CD4-positive, alpha-beta T cell treated with Interleukin-15 for 1 hour (primary cell): Measurements from ENCODE around the gene BDH1.
"Not testable (repeated sequence)": the region's sequence is repeated elsewhere in the genome, so short reads cannot be mapped to it uniquely, and the experiment has no call there.

ENCODE experiments used
- DNase-seq: peaks from one replicate; pipeline ENCODE4 v3.0.0-alpha.2; 2020

BDH1 gene, protein sequence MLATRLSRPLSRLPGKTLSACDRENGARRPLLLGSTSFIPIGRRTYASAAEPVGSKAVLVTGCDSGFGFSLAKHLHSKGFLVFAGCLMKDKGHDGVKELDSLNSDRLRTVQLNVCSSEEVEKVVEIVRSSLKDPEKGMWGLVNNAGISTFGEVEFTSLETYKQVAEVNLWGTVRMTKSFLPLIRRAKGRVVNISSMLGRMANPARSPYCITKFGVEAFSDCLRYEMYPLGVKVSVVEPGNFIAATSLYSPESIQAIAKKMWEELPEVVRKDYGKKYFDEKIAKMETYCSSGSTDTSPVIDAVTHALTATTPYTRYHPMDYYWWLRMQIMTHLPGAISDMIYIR

DNA sequence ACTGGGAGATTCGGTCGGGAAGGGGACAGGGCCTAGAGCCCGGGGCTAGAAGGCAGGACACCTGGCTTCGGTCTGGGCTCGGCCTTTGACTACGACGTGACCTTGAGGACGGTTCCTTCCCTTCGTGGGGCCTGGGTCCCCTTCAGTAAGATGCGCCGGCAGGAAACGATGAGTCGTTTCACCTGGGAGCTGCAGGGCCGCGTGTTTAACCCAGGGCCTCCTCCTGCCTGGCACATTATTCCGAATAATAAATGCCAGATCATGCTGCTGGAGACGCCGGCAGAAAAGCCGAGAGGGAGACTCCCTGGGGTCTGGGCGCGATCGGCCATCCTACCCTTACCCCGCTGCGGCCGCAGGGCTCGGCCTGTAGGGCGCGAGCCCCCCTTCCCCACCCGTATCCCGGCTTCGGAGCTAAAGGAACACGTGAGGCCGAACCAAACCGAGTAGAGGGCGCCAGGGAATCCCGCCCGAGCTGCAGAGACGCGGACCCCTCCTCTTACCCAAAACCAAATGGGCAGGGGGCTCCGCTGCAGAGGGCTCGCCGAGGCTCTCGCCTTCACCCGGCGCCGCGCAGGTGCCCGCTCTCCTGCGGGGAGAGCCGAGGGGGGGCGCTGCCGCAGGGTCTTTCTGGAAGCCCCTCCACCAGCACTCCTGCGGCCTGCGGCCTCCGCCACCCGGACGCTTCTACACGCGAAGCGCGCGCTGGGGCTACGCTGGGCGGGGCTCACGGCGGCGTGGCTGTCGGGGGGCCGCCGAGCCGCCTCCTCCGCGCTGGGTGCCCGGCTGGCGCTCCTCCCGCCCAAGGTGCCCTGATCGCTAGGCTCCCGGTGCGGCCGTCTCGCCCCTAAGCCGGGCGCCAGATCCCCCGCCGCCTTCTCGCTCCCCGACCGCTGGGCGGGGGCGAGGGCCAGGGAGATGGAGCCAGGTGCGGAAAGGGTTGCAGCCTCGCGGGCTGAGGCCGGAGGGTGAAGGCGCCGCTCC is at the start of gene BDH1:
TSS of gene BDH1 (minus strand) at position 688 of the 981 bp plus-strand sequence. CDS start 9,525 bp downstream, outside the sequence.
- DNase-seq = peak; percentile 25

DNA sequence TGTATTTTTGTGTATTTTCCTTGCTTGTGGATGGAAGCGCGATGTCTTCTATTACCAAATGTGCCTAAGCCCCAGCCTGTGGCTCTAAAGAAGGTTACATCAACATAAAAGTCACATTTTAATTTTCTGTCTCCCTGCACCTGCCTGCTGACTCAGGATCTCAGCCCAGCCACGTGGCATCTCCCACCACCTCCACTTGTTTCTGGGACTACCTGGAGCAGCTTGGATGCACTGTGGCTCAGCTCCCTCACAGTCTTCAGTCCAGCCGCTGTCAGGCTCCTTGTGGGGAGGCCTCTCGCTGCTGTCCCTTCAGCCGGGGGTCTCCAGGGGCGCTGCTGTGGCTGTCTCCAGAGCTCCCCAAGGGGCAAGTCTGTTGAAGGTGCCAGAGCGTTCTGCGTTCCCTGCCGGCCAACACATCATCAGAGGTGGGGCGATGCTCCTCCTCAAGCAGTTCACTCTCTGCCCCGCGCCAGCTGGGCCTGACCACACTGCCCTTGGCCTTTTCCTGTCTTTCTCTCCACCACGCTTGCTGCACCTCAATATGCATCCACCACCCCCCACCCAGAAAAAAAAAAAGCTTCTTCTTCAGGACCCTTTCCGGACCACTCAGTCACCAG is 47.7 kb upstream of the BDH1 start:
- DNase-seq = no peak

DNA sequence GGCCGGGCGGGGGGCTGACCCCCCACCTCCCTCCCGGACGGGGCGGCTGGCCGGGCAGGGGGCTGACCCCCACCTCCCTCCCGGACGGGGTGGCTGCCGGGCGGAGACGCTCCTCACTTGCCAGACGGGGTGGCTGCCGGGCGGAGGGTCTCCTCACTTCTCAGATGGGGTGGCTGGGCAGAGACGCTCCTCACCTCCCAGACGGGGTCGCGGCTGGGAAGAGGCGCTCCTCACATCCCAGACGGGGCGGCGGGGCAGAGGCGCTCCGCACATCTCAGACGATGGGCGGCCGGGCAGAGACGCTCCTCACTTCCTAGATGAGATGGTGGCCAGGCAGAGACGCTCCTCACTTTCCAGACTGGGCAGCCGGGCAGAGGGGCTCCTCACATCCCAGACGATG is 46.6 kb upstream of the BDH1 start:
- not testable (repeated sequence) for DNase-seq

DNA sequence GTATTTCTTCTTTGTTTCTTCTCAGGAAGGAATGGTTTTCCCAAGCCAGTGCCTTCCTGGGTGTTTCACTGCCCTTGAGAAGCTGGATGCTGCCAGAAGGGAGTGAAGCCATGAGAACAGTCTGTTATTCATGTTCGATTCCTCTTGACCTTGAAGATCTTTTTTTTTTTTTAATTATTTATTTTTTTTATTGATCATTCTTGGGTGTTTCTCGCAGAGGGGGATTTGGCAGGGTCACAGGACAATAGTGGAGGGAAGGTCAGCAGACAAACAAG is 45.7 kb upstream of the BDH1 start:
- DNase-seq = not testable (repeated sequence)

DNA sequence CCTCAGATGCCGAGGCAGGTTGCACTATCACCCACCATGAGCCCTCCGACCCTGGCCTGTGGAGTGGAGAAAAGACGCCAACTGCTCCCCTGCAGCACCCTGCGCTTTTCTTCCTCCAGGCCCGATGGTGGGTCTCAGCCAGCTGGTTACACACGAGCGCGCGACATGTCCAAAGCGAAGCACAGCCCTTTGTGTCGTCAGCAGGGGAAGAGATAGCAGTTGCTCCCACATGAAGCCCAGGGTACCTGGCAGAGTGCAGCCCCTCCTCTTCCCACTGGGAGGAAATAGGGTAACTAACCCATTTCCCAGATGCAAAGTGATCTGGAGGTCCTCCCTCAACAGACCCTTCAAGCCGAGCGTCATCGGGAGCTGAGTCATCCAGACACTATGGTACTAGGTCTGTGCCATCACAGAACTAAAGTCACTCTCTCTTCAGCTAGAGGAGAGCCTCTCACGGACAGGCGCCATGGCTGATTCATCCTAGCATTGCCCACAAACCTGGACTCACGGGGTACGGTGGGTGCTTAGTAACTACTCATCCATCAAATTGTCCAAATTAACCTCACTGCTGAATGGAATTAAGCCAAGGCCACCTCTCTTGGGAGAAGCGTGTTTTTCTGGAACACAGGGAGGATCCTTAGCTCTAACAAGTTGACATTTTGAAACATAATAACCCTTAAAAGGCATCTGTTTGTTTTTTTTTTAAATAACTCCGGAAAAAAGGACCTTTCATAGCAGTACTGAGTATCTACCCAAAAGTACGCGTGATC is 45.2 kb upstream of the BDH1 start:
- DNase-seq = no peak

DNA sequence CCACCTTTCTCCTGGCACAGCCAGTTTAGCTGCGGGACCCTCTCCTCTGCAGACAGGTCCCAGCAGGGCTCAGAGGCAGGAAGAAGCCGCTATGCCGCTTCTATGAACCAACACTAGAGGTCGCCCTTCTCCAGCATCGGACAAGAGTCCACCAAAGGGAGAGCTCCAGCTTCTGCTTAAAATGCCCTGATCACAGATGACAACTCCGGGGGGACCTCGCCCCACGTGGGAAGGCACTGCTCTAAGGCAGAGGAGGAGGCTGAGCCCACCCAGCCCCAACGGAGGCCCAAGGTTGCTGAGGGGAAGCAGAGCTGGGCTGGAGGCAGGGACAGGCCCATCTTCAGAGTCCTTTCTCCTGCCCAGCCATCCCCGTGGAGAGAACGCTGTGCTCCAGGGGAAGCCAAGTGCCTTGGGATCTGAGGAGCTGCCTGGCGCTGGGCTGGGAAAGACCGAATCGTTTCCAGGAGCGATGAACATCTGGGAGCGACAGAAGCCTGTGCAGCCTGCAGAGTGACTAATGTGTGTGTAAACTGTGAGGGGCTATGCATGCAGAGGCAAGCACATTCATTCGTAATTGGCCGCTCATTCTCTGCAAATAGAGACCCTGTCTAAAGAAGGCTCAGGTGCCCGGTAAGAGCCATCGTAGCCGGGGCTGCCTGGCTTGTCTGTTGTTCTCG is 43.5 kb upstream of the BDH1 start:
- DNase-seq = peak; percentile 80

DNA sequence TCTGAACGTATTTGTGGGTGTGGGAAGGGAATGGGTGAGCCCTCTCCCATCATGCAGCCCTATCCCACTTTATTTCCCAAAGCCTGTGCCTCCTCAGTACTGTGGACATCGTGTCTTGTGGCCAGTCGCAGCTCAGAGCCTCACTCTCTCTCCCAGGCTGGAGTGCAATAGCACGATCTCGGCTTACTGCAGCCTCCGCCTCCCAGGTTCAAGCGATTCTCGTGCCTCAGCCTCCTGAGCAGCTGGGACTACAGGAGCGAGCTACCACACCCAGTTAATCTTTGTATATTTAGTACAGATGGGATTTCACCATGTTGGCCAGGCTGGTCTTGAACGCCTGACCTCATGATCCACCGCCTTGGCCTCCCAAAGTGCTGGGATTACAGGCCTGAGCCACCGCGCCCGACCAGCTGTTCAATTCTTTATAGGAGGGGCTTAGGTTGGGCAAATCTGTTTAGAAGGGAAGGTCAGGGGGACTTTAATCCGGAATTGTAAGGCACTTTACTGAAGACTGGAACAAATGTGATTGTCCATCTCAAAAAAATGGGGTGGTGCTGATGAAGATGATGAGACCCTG is 42.7 kb upstream of the BDH1 start:
- DNase-seq = no peak

DNA sequence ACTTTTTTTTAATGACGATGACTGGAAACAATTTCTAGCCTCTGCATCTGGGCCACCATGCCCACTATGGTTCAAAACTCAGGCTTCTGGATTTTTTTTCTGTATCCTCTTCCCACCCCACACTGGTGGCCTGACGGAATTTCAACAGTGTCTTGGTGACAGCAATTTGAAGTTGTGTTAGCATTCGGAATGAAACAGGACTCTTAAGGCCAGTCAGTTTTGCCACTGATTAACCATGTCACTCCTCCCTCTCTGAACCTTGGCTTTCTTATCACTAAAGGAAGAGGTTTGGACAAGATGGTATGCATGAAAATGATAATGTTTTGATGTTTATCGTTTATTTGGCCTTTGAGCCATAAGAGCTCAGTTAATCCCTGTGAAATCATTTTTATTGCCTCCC is 41.6 kb upstream of the BDH1 start:
- DNase-seq = no peak

DNA sequence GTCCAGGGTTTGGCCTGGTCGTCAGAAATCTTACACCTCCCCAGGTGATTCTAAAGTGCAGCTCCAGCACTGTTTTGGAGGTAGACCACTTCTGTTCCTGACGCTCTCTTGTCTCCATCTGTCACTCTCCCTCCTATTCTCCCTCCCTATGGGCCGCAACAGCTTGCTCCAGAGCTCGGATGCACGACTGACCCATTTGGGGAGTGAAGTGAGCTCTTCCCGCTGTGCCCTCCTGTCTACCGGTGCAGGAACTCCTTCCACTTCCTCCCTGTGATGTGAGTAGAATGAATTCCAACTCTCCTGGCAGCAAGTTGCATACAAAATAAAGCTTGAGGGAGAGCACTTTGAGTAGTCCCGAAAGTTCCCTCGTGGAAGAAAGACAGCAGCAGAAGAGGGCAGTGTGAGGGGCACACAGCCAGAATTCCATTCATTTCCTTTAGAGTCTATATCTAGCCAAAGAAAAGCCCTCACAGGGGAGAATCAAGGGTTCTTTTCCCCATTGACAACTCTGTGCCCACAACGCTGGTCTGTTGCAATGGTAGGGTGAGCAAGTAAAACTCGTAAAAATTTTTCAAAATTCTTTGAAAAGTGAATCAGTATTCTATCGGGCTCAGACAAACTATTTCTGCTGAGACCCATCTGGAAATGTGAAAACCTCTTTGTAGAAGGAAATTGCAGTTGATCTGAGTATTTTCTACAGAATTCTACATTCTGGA is 39.9 kb upstream of the BDH1 start:
- DNase-seq = no peak

DNA sequence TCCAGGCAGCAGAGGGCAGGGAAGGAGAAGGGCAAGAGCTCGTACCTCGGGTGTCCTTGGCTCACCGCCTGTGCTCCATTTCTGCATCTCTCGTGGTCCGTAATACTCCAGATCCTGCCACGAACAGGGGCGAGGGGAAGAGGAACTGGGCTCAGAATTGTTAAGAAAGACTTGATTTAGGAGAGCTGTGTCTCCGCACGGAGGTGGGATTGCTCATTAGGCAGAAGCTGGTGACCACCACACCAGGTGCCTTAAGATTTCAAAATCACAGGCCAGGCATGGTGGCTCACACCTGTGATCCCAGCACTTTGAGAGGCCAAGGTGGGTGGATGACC is 37.2 kb upstream of the BDH1 start:
- DNase-seq = no peak

DNA sequence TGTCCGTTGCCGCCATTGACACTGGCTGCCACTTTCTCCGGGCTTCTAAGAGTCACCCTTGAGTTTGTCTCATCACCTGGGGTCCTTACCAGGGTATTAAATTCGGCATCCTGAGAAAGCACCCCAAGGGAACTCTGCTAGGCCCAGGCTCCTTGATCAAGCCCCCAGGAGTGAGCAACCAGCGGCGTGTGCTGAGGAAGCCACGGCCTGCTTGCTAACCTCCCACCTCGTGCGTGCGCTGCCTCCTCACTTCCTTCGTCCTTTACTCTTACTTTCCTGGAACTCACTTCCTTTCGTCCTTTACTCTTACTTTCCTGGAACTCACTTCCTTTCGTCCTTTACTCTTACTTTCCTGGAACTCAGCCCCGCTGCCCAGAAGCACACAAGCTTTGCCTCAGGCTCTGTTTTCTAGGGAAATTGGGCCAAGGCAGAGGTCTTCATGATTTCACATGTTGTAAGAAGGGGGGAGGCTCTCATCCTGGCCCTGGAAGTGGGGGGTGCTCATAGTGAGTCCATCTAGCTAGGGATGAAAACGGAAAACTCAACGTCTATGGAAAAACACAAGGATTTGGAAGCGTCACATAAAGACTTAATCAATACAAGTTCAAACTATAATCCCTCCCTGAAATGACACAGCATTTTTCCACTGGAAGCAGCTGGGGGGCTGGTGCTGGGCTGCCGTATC is 36.7 kb upstream of the BDH1 start:
- no peak for DNase-seq

DNA sequence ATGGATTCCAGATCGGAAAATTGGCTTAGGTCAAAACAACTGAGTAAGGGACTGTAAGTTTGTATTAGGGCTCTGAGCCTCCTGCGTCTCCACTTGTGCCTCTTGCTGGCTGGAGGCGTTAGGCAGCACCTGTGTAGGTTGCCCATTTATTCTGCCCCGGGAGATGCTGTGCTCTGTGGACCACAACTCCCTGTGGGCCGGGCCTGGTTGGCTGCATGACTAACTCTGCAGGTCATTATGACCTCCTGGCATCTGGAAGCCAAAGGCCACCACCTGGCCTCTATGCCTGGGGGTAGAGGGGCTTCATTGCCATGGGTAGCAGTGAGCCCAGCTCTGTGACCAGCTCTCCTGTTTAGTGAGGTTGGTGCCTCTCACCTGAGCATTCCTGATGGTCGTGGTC is 36.0 kb upstream of the BDH1 start:
- no peak for DNase-seq

DNA sequence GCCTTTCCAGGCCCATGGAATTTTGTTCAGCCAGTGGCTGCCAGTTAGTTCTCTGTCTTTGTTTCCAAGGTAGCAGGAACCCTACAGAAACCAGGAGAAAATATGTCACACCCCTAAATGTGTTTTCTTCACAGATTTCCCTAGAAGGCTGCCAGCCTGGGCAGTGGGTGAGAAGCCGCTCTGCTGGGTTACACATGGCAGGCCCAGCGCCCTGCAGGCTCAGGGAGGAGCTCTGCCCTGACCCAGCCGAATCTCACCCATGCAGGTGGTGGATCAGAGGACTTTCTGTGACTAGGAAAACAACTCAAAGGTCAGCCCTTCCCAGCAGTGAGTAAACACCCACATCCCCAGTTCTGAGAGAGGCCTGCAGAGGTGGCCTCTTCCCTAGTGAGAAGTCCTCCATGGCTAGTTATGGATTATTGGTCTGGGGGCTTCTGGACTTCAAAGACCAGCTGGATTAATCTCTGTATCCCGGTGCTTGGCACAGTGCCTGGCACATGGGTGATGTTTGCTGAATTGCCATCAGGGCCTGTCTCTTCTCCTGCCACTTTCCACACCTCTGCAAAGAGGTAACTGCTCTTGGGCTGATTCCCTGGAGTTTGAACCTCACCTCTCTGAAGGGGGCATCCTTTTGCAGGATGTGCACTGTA is 34.7 kb upstream of the BDH1 start:
- no peak for DNase-seq

DNA sequence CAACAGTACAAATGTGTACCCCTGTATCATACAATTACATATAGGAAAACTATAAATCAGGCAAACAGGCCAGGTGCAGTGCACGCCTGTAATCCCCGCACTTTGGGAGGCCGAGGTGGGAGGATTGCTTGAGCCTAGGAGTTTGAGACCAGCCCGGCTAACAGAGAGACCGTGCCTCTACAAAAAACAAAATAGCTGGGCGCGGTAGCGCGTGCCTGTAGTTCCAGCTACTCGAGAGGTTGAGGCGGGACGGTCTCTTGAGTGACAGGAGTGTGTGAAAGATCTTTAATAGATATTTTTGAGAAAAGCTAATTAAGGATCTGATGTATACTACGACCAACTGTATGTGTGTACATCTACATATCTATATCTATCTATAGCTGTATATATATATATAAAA is 33.8 kb upstream of the BDH1 start:
- no peak for DNase-seq

DNA sequence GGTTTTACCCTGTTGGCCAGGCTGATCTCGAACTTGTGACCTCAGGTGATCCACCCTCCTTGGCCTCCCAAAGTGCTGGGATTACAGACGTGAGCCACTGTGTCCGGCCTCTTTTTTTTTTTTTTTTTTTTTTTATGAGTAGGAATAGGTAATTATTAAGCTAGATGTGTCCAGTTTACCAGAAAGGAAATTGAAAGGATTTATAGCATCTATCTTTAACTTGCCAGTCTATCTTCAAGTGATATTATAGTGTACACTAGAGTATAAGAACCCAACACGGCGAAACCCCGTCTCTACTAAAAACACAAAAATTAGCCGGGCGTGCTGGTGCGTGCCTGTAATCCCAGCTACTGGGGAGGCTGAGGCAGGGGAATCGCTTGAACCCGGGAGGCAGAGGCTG is 31.0 kb upstream of the BDH1 start:
- not testable (repeated sequence) for DNase-seq

DNA sequence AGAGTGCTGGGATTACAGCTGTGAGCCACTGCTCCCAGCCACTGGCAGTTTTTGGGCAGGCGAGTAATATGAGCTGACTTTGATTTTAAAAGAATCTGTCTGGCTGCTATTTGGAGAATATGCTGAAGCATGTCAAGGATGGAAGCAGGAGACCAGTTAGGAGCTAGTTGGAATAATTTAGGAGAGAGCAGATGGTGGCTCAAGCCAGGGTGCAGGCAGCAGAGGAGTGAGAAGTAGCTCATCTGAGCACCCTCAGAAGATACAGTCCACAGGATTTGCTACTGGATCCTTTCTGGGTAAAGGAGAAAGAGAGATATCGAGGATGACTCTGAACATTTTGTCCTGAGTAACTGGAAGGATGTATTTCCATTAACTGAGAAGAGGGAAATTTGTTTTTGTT is 30.4 kb upstream of the BDH1 start:
- no peak for DNase-seq

DNA sequence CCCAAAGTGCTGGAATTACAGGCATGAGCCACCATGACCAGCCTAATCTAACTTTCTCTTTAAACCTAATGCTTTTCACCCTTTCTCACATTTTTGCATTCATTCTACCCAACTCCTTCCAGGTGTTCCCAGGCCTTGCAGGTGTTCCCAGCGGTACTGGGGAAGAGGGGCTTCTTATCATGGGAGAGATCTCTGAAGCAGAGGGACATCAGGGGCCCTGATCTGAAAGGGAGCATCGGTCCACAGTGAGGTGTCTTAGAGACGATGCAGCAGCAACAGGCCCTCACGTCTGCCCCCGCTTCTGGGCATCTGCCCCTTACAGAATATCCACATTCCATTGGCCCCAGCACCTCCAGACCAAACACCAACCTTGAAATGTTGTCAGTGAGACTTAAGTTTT is 29.0 kb upstream of the BDH1 start:
- DNase-seq = no peak

DNA sequence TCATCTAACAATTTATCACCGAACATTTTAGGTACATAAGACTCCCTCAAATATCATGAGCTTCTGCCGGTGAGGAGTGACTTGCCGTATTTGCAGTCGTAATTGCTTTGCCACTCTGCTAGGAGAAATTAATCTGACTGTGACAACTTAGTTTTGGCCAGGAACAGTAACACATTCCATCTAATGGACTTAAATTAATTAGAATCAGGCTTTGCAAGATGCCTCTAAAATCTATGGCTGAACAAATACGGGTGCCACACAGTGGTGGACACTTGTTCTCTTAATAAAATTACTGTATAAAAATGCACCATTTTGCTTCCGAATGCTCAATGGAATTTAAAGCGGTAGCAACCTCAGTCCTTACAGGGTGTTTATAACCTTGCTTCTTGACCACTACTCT is 27.6 kb upstream of the BDH1 start:
- no peak for DNase-seq

DNA sequence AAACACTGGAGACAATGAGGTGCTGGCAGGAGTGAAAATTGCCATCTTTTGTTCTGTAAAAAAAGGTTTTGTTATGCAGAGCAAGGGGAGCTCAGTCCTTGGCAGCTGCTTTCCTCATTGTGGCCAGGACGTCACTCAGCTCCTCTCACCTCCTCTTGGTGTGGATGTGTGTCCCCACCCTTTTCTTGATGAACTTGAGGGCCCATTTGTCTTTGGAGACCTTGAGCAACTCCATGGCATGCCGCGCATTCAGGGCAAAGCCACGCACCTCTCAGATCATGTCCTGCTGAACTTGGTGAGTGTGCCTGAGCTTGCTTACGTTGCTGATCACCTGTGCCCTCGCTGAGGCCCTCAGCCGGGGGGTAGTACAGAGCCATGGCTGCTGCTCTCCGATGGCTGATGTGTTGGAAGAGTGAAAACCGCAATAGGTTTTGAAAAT is 24.5 kb upstream of the BDH1 start:
- DNase-seq = no peak

DNA sequence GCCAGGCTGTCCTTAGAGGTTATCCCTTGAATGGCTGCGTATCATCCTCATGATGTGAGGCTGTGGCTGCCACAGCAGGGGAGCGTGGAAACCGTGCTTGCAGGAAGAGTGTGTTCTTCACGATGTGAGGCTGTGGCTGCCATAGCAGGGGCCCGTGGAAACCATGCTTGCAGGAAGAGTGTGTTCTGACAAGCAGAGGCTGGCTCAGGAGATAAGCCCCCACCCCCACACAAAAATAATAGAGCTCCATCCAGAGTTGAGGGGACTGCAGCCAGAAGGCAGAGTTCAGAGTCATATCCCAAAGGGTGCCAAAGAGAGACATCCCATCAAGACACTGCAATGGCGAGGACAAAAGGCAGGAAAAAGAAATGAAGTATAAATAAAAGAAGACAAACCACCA is 22.6 kb upstream of the BDH1 start:
- DNase-seq = no peak
